ENCODE data around the gene INPP5A.
"Not testable (repeated sequence)": the region's sequence is repeated elsewhere in the genome, so short reads cannot be mapped to it uniquely, and the experiment has no call there.

INPP5A gene

GRCh38 chr10:132752378-132752777, 214.8 kb downstream of the INPP5A start:
- DNase-seq = no peak

GRCh38 chr10:132752961-132753360, 215.4 kb downstream of the INPP5A start:
- no peak for DNase-seq

GRCh38 chr10:132753596-132753995, 216.0 kb downstream of the INPP5A start:
- DNase-seq = no peak

GRCh38 chr10:132754071-132754470, 216.5 kb downstream of the INPP5A start:
- DNase-seq = no peak

- no peak for DNase-seq
Observed at GRCh38 chr10:132755166-132755711, 217.7 kb downstream of the INPP5A start.

- no peak for DNase-seq
Observed at GRCh38 chr10:132756591-132756990, 219.0 kb downstream of the INPP5A start.

GRCh38 chr10:132757171-132757570, 219.6 kb downstream of the INPP5A start:
- no peak for DNase-seq

- DNase-seq = no peak
Observed at GRCh38 chr10:132758865-132759264, 221.3 kb downstream of the INPP5A start.

- no peak for DNase-seq
Observed at GRCh38 chr10:132761395-132762060, 223.9 kb downstream of the INPP5A start.

GRCh38 chr10:132762267-132762666, 224.7 kb downstream of the INPP5A start:
- no peak for DNase-seq

- no peak for DNase-seq
Observed at GRCh38 chr10:132763545-132763944, 226.0 kb downstream of the INPP5A start.

- no peak for DNase-seq
Observed at GRCh38 chr10:132764108-132764507, 226.5 kb downstream of the INPP5A start.

GRCh38 chr10:132765435-132765834, 227.8 kb downstream of the INPP5A start:
- no peak for DNase-seq

GRCh38 chr10:132766291-132766690, 228.7 kb downstream of the INPP5A start:
- no peak for DNase-seq

- DNase-seq = no peak
Observed at GRCh38 chr10:132768346-132769248, 231.0 kb downstream of the INPP5A start.

- no peak for DNase-seq
Observed at GRCh38 chr10:132770061-132771021, 232.8 kb downstream of the INPP5A start.

- not testable (repeated sequence) for DNase-seq
Observed at GRCh38 chr10:132772816-132773215, 235.2 kb downstream of the INPP5A start.

- DNase-seq = no peak
Observed at GRCh38 chr10:132774181-132774901, 236.8 kb downstream of the INPP5A start.

- DNase-seq = no peak
Observed at GRCh38 chr10:132774902-132775863, 237.6 kb downstream of the INPP5A start.

GRCh38 chr10:132776186-132776585, 238.6 kb downstream of the INPP5A start:
- no peak for DNase-seq

GRCh38 chr10:132776821-132777220, 239.2 kb downstream of the INPP5A start:
- no peak for DNase-seq

Data from NCI-H146 (cell line).